Keratinocyte (primary cell): ENCODE measurements around the gene GBGT1. TPM values are rescaled to one million over a fixed set of nuclear protein-coding genes. Genes with fewer than 3 reads are reported as not detected.

Experiments
- DNase-seq: peaks from one replicate; pipeline ENCODE4 v3.0.0-alpha.2; 2011; ENCODE audit warnings: low read depth, missing footprints, low spot score
- FAIRE-seq: peaks from 2 replicates; lab custom pipeline; 2011; peaks lifted over from hg19 to GRCh38; lab: Jason Lieb, UNC
- H2AFZ ChIP-seq: 2 replicates; pipeline ENCODE4 v1.6.0; 2012; ENCODE audit warnings: low read length, control low read depth, inconsistent platforms; ENCODE audit not compliant: control insufficient read depth
- H3K27ac ChIP-seq: 2 replicates; pipeline ENCODE4 v1.5.1; 2011; ENCODE audit warnings: low read length; ENCODE audit not compliant: control insufficient read depth, insufficient read depth
- H3K27me3 ChIP-seq: 3 replicates; pipeline ENCODE4 v1.6.0; 2011; ENCODE audit warnings: low read length; ENCODE audit not compliant: control insufficient read depth, insufficient read depth; ENCODE audit errors: extremely low read depth
- H3K36me3 ChIP-seq, 2 experiments: 2 replicates in 1 of 2; 3 replicates in 1 of 2; pipeline ENCODE4 v1.5.1; 2011; ENCODE audit warnings: low read length in 2 of 2, mild to moderate bottlenecking in 1 of 2; ENCODE audit not compliant: control insufficient read depth in 2 of 2, insufficient read depth in 2 of 2; ENCODE audit errors: extremely low read depth in 1 of 2
- H3K4me1 ChIP-seq: 3 replicates; pipeline ENCODE4 v1.5.1; 2011; ENCODE audit warnings: low read length; ENCODE audit not compliant: control insufficient read depth, insufficient read depth; ENCODE audit errors: extremely low read depth
- H3K4me2 ChIP-seq: 3 replicates; pipeline ENCODE4 v1.6.0; 2011; ENCODE audit warnings: low read depth, low read length; ENCODE audit not compliant: control insufficient read depth, insufficient read depth; ENCODE audit errors: extremely low read depth
- H3K4me3 ChIP-seq, 3 experiments: fragments of 200-600 bp in 1 of 3; sonication (generic) in 1 of 3; 2 replicates in 2 of 3; 3 replicates in 1 of 3; pipeline ENCODE4 v1.5.1; 2011 to 2016; ENCODE audit warnings: low read length in 3 of 3, mild to moderate bottlenecking in 3 of 3, control low read depth in 2 of 3, inconsistent platforms in 1 of 3, low read depth in 1 of 3, mixed read lengths in 1 of 3, mixed run types in 1 of 3, moderate library complexity in 1 of 3; ENCODE audit not compliant: control insufficient read depth in 2 of 3, insufficient read depth in 2 of 3; ENCODE audit errors: extremely low read depth in 1 of 3
- H3K79me2 ChIP-seq: 2 replicates; pipeline ENCODE4 v1.6.0; 2012; ENCODE audit warnings: low read length; ENCODE audit not compliant: control insufficient read depth, insufficient read depth
- H3K9ac ChIP-seq: 3 replicates; pipeline ENCODE4 v1.6.0; 2011; ENCODE audit warnings: low read length; ENCODE audit not compliant: control insufficient read depth, insufficient read depth; ENCODE audit errors: extremely low read depth
- H3K9me1 ChIP-seq: 3 replicates; pipeline ENCODE4 v1.6.0; 2011; ENCODE audit warnings: low read length; ENCODE audit not compliant: control insufficient read depth, insufficient read depth; ENCODE audit errors: extremely low read depth
- H3K9me3 ChIP-seq: 2 replicates; pipeline ENCODE4 v1.5.1; 2012; ENCODE audit warnings: low read depth, low read length; ENCODE audit not compliant: control insufficient read depth
- H4K20me1 ChIP-seq: 3 replicates; pipeline ENCODE4 v1.6.0; 2011; ENCODE audit warnings: low read length; ENCODE audit not compliant: control insufficient read depth, insufficient read depth; ENCODE audit errors: extremely low read depth
- EZH2 ChIP-seq: IDR thresholded peaks from one replicate; pipeline ENCODE4 v1.6.1; 2012; ENCODE audit warnings: inconsistent platforms, mild to moderate bottlenecking, low read length, moderate library complexity
- dilution Hi-C: fragments of 300-500 bp; cut with MboI; formaldehyde crosslinking; loops from one replicate; pipeline ENCODE4 v1.7.0; 2020; ENCODE audit warnings: low sequenced_read_pairs; ENCODE audit not compliant: extremely low pct_ligation_motif_present
- polyA plus RNA-seq, 5 experiments: library from polyadenylated mRNA; depleted of rRNA in 3 of 5; stranded (reverse) in 3 of 5; stranded (forward) in 1 of 5; unstranded in 1 of 5; fragments of >200 nt; gene quantifications; 1 replicate in 1 of 5; 2 replicates in 3 of 5; 3 replicates in 1 of 5; pipeline versions ENCODE4 v1.2.1 to v1.2.3, GENCODE V29; 2011 to 2012; ENCODE audit warnings: missing spikeins in 2 of 5, low read depth in 1 of 5, low replicate concordance in 1 of 5
- TF ChIP-seq, protein P1 (sequence below), 3 experiments: IDR thresholded peaks in 1 of 3; conservative IDR thresholded peaks in 1 of 3; optimal IDR thresholded peaks in 1 of 3; 2 replicates in 2 of 3; 3 replicates in 1 of 3; pipeline versions ENCODE3 to v1.5.1; 2011; ENCODE audit warnings: low read length in 3 of 3, mild to moderate bottlenecking in 3 of 3, moderate library complexity in 2 of 3, control low read depth in 1 of 3, inconsistent platforms in 1 of 3; ENCODE audit not compliant: insufficient read depth in 2 of 3; ENCODE audit errors: extremely low read depth in 1 of 3

GBGT1 gene
- polyA plus RNA-seq, 1 donor (not counting 4 experiments of a cell fraction or from before 2014, with no cell fraction given) = 0.54 TPM

DNA sequence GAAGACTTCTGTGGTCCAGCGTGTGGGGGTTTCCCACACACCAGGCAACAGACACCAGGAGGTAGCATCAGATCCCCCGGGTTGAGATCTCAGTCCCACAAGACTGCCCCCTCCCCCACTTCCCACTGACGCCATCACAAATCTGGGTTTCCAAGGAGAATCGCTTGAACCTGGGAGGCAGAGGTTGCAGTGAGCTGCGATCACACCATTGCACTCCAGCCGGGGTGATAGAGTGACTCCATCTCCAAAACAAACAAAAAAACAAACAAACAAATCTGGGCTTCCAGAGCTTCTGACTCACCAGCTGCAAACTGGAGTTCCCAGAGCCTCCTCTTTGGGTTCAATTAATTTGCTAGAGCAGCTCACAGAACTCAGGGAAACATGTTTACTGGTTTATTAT, 4.7 kb upstream of the GBGT1 start:
- FAIRE-seq (no peak), DNase-seq (no peak)
- Histone ChIP-seq H3K27me3 (peaks cover 20% of the 10 kb centered on the region), H3K9me1 (no peaks in the 10 kb centered on the region), H4K20me1 (no peaks in the 10 kb centered on the region), H3K9ac (no peak overlapping the region), H3K27ac (no peak overlapping the region), H3K4me1 (no peaks in the 10 kb centered on the region), H3K4me3 (no peak overlapping the region), H3K4me2 (no peak overlapping the region), H3K36me3 (no peaks in the 10 kb centered on the region), H3K9me3 (no peaks in the 10 kb centered on the region), H2AFZ (no peak overlapping the region), H3K79me2 (no peaks in the 10 kb centered on the region)
- dilution Hi-C loops = no loop called here
- TF ChIP-seq EZH2 = no peak
- TF ChIP-seq, protein P1, sequence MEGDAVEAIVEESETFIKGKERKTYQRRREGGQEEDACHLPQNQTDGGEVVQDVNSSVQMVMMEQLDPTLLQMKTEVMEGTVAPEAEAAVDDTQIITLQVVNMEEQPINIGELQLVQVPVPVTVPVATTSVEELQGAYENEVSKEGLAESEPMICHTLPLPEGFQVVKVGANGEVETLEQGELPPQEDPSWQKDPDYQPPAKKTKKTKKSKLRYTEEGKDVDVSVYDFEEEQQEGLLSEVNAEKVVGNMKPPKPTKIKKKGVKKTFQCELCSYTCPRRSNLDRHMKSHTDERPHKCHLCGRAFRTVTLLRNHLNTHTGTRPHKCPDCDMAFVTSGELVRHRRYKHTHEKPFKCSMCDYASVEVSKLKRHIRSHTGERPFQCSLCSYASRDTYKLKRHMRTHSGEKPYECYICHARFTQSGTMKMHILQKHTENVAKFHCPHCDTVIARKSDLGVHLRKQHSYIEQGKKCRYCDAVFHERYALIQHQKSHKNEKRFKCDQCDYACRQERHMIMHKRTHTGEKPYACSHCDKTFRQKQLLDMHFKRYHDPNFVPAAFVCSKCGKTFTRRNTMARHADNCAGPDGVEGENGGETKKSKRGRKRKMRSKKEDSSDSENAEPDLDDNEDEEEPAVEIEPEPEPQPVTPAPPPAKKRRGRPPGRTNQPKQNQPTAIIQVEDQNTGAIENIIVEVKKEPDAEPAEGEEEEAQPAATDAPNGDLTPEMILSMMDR (optimal IDR thresholded peaks at IDR 0.05 in 1 of 3, IDR thresholded peaks at IDR 0.05 in 1 of 3, conservative IDR thresholded peaks at IDR 0.05 in 1 of 3; ENCODE audit: extremely low read depth in 1 of 3, insufficient read depth in 2 of 3, low read length in 3 of 3) = no peak

DNA sequence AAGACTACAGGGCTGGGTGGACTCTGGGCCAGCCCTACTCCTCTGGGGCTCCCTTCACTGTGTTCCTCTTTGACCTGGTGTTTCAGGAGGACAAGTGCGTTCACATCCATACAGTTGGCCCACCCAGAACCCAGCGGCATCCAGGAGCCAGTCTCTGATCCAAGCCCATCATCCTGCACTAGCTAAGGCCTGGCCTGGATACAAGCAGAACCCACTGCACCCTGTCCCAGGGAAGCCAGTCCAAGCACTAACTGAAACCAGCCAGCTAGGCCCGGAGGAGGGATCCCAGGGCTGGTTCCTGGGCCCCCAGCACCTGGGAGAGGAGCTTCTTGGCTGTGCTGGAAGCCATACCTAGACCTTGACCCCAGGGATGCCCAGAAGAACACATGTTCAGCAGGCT, 4.1 kb upstream of the GBGT1 start:
- dilution Hi-C loops = no loop called here
- FAIRE-seq = no peak
- DNase-seq = no peak

More for the DNA sequence above, 4.1 kb upstream of the GBGT1 start:
- Histone ChIP-seq H3K36me3 (no peaks in the 10 kb centered on the region), H2AFZ (no peak overlapping the region), H3K27ac (no peak overlapping the region), H3K9me3 (no peaks in the 10 kb centered on the region), H3K4me1 (no peaks in the 10 kb centered on the region), H3K4me3 (no peak overlapping the region), H3K27me3 (peaks cover 23% of the 10 kb centered on the region), H3K9me1 (no peaks in the 10 kb centered on the region), H3K4me2 (no peak overlapping the region), H3K9ac (no peak overlapping the region), H4K20me1 (no peaks in the 10 kb centered on the region), H3K79me2 (no peaks in the 10 kb centered on the region)
- TF ChIP-seq, protein P1 (optimal IDR thresholded peaks at IDR 0.05 in 1 of 3, IDR thresholded peaks at IDR 0.05 in 1 of 3, conservative IDR thresholded peaks at IDR 0.05 in 1 of 3; ENCODE audit: extremely low read depth in 1 of 3, insufficient read depth in 2 of 3, low read length in 3 of 3) = no peak
- TF ChIP-seq EZH2 = no peak
